ENCODE results near the gene OR12D1. TPM values are rescaled to one million over a fixed set of nuclear protein-coding genes. Genes with fewer than 3 reads are reported as not detected.
"Not testable (repeated sequence)": the region's sequence is repeated elsewhere in the genome, so short reads cannot be mapped to it uniquely, and the experiment has no call there.

Gene OR12D1
- total and polyA plus RNA-seq, 2 experiments from 2014 or later, result not detected

DNA sequence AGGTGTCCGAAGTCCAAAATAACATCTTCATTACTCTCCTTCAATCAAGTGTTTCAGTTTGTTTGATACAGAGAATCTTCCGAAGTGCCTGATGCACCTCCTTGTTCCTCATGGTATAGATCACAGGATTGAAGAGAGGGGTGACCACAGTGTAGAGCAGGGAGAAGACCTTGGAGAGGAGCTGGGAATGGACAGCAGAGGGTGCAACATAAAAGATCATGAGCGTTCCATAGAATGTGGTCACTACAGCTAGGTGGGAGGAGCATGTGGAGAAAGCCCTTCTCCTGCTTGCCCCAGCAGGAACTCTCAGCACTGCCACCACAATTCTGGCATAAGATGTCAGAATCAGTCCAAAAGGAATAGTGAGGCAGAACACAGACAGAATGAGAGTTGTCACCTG, 11.9 kb downstream of the OR12D1 start:
- Histone ChIP-seq H3K4me1 (ENCODE audit: insufficient read depth) (no peaks in the 10 kb centered on the region), H4K20me1 (ENCODE audit: insufficient read depth, poor library complexity, severe bottlenecking) (no peaks in the 10 kb centered on the region), H3K9me2 (replicated peaks; ENCODE audit: insufficient read depth) (no peaks in the 10 kb centered on the region), H3K27me3 (peaks cover 8% of the 10 kb centered on the region), H3K36me3 (replicated peaks; ENCODE audit: insufficient read depth, low read depth) (no peaks in the 10 kb centered on the region), H3K79me2 (no peaks in the 10 kb centered on the region), H3K4me3 (no peak overlapping the region), H3K9me3 (ENCODE audit: low read depth) (no peaks in the 10 kb centered on the region), H3K4me2 (no peak overlapping the region), H2AFZ (no peak overlapping the region), H3K27ac (no peak overlapping the region)
- 83% methylated on average over 3 of the region's 3 CpGs for WGBS (ENCODE audit: low lambda C conversion rate, missing lambda C conversion rate)
- TF ChIP-seq EZH2phosphoT487 (IDR thresholded peaks at IDR 0.05; ENCODE audit: low read depth, severe bottlenecking, unreplicated experiment) (no peak), EZH2 (IDR thresholded peaks at IDR 0.05; ENCODE audit: borderline replicate concordance) (no peak)
- TF ChIP-seq, protein P1, sequence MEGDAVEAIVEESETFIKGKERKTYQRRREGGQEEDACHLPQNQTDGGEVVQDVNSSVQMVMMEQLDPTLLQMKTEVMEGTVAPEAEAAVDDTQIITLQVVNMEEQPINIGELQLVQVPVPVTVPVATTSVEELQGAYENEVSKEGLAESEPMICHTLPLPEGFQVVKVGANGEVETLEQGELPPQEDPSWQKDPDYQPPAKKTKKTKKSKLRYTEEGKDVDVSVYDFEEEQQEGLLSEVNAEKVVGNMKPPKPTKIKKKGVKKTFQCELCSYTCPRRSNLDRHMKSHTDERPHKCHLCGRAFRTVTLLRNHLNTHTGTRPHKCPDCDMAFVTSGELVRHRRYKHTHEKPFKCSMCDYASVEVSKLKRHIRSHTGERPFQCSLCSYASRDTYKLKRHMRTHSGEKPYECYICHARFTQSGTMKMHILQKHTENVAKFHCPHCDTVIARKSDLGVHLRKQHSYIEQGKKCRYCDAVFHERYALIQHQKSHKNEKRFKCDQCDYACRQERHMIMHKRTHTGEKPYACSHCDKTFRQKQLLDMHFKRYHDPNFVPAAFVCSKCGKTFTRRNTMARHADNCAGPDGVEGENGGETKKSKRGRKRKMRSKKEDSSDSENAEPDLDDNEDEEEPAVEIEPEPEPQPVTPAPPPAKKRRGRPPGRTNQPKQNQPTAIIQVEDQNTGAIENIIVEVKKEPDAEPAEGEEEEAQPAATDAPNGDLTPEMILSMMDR (IDR thresholded peaks at IDR 0.05; ENCODE audit: poor library complexity), result no peak
- no peak for DNase-seq (ENCODE audit: low spot score)

DNA sequence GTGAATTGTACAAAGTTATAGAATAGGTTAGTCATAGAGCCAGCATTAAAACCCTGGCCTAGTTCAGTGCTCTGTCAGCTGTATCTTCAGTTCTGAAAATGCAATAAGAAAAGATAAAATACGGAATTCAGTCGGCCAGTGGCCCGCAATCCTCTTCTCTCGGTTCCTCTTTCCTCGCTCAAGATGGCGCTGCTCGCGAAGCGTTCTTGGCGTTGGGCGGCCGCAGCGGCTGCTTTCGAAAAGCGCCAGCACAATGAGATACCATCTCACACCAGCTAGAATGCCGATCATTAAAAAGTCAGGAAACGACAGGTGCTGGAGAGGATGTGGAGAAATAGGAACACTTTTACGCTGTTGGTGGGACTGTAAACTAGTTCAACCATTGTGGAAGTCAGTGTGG, 22.0 kb downstream of the OR12D1 start:
- H3K79me2 ChIP-seq; H3K27me3 ChIP-seq; H3K4me1 ChIP-seq (ENCODE audit: insufficient read depth); DNase-seq (ENCODE audit: low spot score); H4K20me1 ChIP-seq (ENCODE audit: insufficient read depth, poor library complexity, severe bottlenecking); H3K9me3 ChIP-seq (ENCODE audit: low read depth); H3K9me2 ChIP-seq (replicated peaks; ENCODE audit: insufficient read depth); H3K36me3 ChIP-seq (replicated peaks; ENCODE audit: insufficient read depth, low read depth); H3K4me3 ChIP-seq; H2AFZ ChIP-seq; H3K4me2 ChIP-seq; H3K27ac ChIP-seq: not testable (repeated sequence)
- 77% methylated on average over 18 of the region's 18 CpGs for WGBS (ENCODE audit: low lambda C conversion rate, missing lambda C conversion rate)

DNA sequence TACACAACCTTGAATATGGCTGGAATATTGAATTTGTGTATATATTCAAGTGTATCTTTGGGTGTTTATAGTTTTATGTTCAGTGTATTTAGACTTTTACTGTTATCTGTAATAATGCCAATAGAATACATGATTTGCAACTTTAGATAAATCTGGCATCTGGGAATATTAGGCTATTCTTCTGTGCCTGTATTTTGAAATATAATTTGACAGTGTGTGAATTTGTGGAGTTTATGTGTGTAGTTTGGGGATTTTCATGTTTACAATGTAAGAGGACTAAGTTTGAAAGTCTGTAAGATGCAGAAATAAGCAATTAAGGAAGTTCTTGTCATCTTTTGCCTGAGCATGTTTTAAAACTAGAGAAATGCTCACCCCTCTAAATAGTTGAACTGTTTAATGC, 24.3 kb downstream of the OR12D1 start, which contains the start of gene OR10C1:
Gene OR10C1 (plus strand): TSS at position 301 of the 400 bp plus-strand sequence. CDS start 710 bp downstream, outside the sequence.
- no peaks in the 10 kb centered on the region for H3K9me3 ChIP-seq (ENCODE audit: low read depth)
- no peak within 1 kb of the TSS for H3K4me2 ChIP-seq
- TF ChIP-seq, protein P1 (IDR thresholded peaks at IDR 0.05; ENCODE audit: poor library complexity), result no peak
- TF ChIP-seq EZH2 (IDR thresholded peaks at IDR 0.05; ENCODE audit: borderline replicate concordance), result no peak
- TF ChIP-seq EZH2phosphoT487 (IDR thresholded peaks at IDR 0.05; ENCODE audit: low read depth, severe bottlenecking, unreplicated experiment), result no peak
- H4K20me1 ChIP-seq (ENCODE audit: insufficient read depth, poor library complexity, severe bottlenecking), result no peaks in the 10 kb centered on the region
- H3K4me3 ChIP-seq, result no peak within 1 kb of the TSS
- no peaks in the 10 kb centered on the region for H3K4me1 ChIP-seq (ENCODE audit: insufficient read depth)
- H3K27ac ChIP-seq, result no peak within 1 kb of the TSS
- no peaks in the 10 kb centered on the region for H3K79me2 ChIP-seq
- no peaks in the 10 kb centered on the region for H3K36me3 ChIP-seq (replicated peaks; ENCODE audit: insufficient read depth, low read depth)
- peaks cover 5% of the 10 kb centered on the region for H3K27me3 ChIP-seq
- no peak for DNase-seq (ENCODE audit: low spot score)
- H3K9me2 ChIP-seq (replicated peaks; ENCODE audit: insufficient read depth), result no peaks in the 10 kb centered on the region
- H2AFZ ChIP-seq, result no peak within 1 kb of the TSS

DNA sequence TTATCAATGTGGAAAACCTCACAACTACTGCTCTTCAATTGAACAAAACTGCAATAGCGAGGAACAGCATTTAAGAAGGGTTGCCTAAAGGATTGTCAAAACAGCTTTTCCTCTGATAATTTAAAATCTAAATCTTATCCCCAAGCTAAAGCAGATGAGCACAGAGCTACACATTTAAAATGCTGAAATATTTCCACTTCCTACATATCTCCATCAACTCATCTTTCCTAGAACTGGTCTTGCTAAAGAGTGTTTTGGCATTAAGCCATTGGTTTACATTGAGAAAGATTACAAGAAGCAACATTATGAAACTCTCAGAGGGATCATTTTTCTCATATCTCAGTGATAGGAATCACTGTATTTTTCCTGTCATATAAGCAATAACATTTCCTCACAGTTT, 28.0 kb downstream of the OR12D1 start:
- no peaks in the 10 kb centered on the region for H3K4me1 ChIP-seq (ENCODE audit: insufficient read depth)
- TF ChIP-seq EZH2 (IDR thresholded peaks at IDR 0.05; ENCODE audit: borderline replicate concordance) (no peak), EZH2phosphoT487 (IDR thresholded peaks at IDR 0.05; ENCODE audit: low read depth, severe bottlenecking, unreplicated experiment) (no peak)
- TF ChIP-seq, protein P1 (IDR thresholded peaks at IDR 0.05; ENCODE audit: poor library complexity), result no peak
- H3K4me2 ChIP-seq, result no peak overlapping the region
- H3K36me3 ChIP-seq (replicated peaks; ENCODE audit: insufficient read depth, low read depth), result no peaks in the 10 kb centered on the region
- H3K9me2 ChIP-seq (replicated peaks; ENCODE audit: insufficient read depth), result no peaks in the 10 kb centered on the region
- H3K27ac ChIP-seq, result no peak overlapping the region
- no peak overlapping the region for H2AFZ ChIP-seq
- 92% methylated on average over 1 of the region's 1 CpG for WGBS (ENCODE audit: low lambda C conversion rate, missing lambda C conversion rate)
- no peaks in the 10 kb centered on the region for H4K20me1 ChIP-seq (ENCODE audit: insufficient read depth, poor library complexity, severe bottlenecking)
- no peak for DNase-seq (ENCODE audit: low spot score)
- H3K9me3 ChIP-seq (ENCODE audit: low read depth), result no peaks in the 10 kb centered on the region
- no peaks in the 10 kb centered on the region for H3K79me2 ChIP-seq
- no peaks in the 10 kb centered on the region for H3K27me3 ChIP-seq
- no peak overlapping the region for H3K4me3 ChIP-seq

DNA sequence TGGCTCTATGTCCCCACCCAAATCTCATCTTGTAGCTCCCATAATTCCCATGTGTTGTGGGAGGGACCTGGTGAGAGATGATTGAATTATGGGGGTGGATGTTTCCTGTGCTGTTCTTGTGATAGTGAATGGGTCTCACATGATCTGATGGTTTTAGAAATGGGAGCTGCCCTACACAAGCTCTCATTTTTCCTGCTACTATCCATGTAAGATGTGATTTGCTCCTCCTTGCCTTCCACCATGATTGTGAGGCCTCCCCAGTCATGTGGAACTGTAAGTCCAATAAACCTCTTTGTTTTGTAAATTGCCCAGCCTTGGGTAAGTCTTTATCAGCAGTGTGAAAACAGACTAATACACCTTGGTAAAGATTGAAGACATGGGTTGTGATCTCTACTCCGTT, 29.3 kb downstream of the OR12D1 start:
- H3K27ac ChIP-seq; H3K36me3 ChIP-seq (replicated peaks; ENCODE audit: insufficient read depth, low read depth); H2AFZ ChIP-seq; H3K27me3 ChIP-seq; H3K79me2 ChIP-seq; DNase-seq (ENCODE audit: low spot score); H3K9me3 ChIP-seq (ENCODE audit: low read depth); H3K4me2 ChIP-seq; H3K9me2 ChIP-seq (replicated peaks; ENCODE audit: insufficient read depth); H3K4me3 ChIP-seq; H4K20me1 ChIP-seq (ENCODE audit: insufficient read depth, poor library complexity, severe bottlenecking); H3K4me1 ChIP-seq (ENCODE audit: insufficient read depth): not testable (repeated sequence)
- WGBS (ENCODE audit: low lambda C conversion rate, missing lambda C conversion rate), result 92% methylated on average over 1 of the region's 1 CpG
